GM12892 (cell line): ENCODE data around the gene TRIO.

Source experiments
- POLR2A ChIP-seq: IDR thresholded peaks from 2 replicates; pipeline ENCODE4 v1.6.1; 2011; ENCODE audit warnings: low read depth, low read length, control low read depth
- POLR2AphosphoS5 ChIP-seq: IDR thresholded peaks from 2 replicates; pipeline ENCODE4 v1.6.1; 2011; ENCODE audit warnings: low read depth, low read length, control low read depth

GRCh38 chr5:14136228-14136627 is 6.9 kb upstream of the TRIO start:
- no peak for TF ChIP-seq POLR2A
- no peak for TF ChIP-seq POLR2AphosphoS5
